GM19351 (cell line): ENCODE measurements around the gene AHCTF1.
"Not testable (repeated sequence)": the region's sequence is repeated elsewhere in the genome, so short reads cannot be mapped to it uniquely, and the experiment has no call there.

ENCODE experiments used
- ATAC-seq: cut with Tn5 transposase; IDR thresholded peaks from one replicate; pipeline ENCODE4 v1.9.1; 2021; ENCODE audit warnings: mild to moderate bottlenecking, moderate library complexity; ENCODE audit not compliant: unreplicated experiment

Gene AHCTF1

GRCh38 chr1:246923900-246924299, 7.8 kb downstream of the AHCTF1 start:
- ATAC-seq = peak; percentile 65

DNA sequence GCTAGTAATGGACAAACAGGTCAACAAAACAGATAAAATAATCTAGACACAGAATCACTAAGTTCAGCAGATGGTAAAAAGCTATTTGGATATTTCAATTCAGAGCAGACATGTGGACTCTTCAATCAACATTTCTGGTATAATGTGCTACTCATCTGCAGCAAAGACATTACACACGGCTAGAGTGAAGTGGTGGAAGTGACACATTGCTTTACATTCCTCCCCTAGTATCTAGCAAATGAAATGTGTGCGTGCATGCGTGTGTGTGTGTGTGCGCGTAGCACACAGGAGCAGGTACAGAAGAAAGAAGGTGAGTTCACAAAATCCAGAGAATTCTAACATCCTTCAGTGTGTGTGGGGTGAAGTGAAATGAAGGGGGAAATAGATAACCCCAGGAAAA, 8.3 kb downstream of the AHCTF1 start:
- ATAC-seq = peak; percentile 10

DNA sequence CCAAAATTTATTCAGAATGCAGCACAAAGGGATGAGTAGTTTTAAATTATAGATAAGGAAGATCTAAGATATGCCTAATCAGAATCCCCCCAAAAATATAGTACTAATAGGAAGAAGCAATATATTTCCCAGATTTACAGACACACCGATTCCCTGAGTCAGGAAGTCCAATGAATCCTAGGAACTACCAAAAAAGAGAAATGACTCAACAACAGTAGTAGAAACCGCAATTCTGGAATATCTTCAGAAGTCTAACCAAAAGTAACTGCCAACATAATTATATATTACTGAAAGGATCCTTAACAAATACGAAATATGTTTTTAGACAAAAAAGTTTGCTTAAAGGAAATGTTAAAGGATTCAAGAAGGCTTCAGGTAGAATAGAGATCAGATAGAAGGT, 10.3 kb downstream of the AHCTF1 start:
- no peak for ATAC-seq

DNA sequence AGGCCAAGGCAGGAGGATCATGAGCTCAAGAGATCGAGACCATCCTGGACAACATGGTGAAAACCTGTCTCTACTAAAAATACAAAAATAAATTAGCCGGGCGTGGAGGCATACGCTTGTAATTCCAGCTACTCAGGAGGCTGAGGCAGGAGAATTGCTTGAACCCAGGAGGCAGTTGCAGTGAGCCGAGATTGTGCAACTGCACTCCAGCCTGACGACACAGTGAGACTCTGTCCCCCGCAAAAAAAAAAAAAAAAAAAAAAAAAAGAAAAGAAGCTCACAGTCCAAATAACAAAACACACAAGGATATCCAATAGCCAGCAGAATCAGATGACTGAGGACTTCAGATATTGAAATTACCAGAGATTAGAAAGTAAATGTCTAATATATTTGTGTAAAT, 11.8 kb downstream of the AHCTF1 start:
- ATAC-seq = no peak

GRCh38 chr1:246916026-246916923, 15.5 kb downstream of the AHCTF1 start:
- ATAC-seq = not testable (repeated sequence)

DNA sequence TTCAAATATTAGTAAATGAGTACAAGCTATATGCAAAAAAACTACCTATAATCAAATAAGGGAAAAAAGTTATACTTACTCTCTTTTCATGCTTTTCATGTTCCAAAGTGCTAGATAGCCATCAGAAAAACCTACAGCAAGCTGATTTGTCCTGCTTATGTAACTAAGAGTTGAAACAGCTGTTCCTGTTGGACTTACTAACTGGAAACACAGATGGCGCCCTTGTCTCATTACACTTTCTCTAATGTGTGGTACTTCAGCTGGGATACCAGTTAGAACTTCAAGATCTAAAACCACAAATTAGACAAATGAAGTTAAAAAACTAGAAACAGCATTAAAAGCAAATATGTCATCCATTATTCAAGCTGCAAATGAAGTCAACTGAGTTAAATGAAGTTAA, 24.3 kb downstream of the AHCTF1 start:
- ATAC-seq = peak; percentile 66

DNA sequence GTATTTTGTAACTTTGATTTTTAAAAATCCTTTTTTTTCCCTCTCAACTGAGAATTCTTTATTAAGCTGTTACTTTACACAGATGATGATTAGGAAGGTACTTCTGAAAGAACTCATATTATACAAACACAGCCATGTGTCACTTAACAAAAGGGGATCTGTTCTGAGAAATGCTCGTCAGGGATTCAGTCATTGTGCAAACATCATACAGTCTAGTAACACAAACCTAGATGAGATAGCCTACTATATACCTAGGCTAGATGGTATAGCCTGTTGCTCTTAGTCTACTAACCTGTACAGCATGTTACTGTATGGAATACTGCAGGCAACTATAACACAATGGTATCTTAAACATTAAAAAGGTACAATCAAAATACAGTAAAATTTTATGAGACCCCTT, 24.9 kb downstream of the AHCTF1 start:
- ATAC-seq = no peak

DNA sequence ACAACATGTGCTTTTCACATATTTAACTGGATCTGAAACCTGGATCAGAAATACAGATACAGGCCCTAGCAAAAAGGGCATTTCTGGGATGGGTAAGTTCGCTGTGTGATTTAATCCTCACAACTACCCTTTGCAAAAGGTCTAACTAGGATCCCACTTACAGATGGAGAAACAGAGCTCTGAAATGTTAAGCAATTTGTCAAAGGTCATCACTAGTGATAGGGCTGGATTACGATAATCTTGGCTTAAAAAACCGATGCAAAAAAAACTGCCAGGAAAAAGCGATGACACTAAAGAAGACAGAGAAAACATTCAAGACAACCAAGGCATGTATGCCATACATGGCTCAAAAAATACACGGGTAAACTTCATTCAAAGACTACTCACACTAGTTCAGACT, 29.9 kb downstream of the AHCTF1 start:
- no peak for ATAC-seq

DNA sequence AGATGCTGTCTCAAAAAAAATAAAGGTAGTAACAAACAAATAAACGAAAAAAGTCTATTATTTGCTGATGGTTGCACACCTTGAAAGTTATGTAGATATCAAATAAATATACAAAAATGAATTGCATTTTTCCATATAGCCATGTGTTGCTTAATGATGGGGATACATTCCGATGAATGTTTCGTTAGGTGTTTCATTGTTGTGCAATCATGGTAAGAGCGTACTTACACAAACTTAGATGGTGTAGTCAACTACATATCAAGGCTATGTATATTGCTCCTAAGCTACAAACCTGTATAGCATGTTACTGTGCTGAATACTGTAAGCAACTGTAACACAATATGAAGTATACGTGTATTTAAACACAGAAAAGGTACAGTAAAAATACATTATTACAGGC, 34.4 kb downstream of the AHCTF1 start:
- ATAC-seq = no peak

- ATAC-seq = peak; percentile 78
These were observed 38.4 kb downstream of the AHCTF1 start for GRCh38 chr1:246893191-246893939.

- ATAC-seq = no peak
These were observed 40.6 kb downstream of the AHCTF1 start for GRCh38 chr1:246891105-246891504.

DNA sequence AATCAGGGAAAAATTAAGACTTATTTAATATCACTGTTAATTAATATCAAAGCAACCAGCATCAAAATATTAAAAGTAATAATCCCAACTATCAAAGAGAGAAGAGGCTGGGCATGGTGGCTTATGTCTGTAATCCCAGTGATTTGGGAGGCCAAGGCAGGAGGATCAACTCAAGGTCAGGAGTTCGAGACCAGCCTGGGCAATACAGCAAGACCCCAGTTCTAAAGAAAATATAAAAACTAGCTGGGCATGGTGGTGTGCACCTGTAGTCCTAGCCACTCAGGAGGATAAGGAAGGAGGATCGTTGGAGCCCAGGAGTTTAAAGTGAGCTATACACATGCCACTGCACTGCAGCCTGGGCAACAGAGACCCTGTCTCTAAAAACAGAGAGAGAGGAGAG, 43.2 kb downstream of the AHCTF1 start:
- no peak for ATAC-seq

DNA sequence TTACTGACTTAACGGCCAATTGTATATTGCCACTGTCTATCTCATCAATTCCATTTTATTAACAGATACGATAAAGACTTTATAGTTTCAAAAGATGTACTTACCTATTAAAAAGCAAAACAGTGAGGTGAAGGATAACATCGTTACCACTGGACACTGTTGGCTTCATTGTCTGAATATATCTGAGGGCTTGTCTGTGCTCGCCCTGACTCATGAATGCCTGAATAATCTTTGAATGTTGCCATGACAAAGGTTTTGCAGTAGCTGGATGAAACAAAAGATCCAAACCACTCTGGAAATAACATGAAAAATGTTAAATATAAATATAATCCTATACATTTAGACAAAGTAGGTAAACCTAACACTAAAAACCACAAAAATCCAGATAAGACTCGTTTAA, 46.4 kb downstream of the AHCTF1 start:
- not testable (repeated sequence) for ATAC-seq

- ATAC-seq = no peak
These were observed 53.2 kb downstream of the AHCTF1 start for GRCh38 chr1:246878551-246878950.

DNA sequence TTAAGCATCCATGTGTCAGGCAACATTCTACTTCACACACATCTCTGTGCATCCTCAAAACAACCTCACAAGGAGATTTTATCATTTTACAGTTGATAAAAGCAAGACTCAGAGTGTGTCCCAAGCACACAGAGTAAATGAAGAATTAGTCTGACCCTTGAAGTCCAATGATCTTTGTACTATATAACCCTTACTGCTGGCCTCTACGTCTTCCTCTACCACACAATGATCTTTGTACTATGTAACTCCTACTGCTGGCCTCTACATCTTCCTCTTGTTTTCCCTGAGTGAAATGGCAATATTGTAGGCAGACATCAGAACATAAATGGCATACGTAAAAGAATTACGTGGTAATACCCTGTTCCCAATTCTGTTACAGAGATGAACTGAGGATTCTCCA, 55.3 kb downstream of the AHCTF1 start:
- no peak for ATAC-seq

DNA sequence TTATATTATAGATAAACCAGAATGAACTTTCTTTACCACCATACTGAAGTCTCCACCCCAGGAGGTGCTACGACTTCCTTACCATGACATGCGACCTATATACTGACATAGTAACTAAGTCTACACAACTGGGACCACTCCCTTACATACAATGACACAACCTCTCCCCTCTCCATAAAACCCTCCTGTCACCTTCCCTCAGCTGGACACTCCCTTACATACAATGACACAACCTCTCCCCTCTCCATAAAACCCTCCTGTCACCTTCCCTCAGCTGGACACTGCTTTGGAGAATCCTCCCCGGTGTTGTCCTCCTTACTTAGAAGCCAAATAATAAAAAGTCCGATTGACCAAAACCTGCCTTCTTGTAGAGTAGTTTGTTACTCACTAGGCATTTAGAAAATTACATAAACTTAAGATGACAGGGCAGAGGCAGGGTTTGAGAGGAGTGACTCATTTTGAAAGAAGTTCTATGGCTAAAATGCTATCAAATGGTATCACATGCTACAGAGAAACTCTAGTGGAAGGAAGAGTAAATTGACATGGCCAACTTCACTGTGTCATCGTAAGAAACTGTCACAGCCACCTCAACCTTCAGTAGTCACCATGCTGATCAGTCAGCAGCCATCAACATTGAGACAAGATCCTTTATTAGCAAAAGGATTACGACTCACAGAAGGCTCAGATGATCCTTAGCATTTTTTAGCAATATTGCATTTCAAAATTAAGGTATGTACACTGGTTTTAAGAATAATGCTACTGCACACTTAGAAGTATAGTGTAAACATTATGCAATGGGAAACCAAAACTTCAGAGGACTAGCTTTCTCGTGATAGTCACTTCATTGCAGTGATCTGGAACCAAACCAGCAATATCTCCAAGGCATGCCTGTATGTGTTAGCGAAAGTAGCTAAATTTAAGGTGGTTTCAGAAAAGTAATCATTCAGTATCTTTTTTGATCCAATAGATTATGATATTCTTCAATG, 56.4 kb downstream of the AHCTF1 start:
- peak; percentile 92 for ATAC-seq

DNA sequence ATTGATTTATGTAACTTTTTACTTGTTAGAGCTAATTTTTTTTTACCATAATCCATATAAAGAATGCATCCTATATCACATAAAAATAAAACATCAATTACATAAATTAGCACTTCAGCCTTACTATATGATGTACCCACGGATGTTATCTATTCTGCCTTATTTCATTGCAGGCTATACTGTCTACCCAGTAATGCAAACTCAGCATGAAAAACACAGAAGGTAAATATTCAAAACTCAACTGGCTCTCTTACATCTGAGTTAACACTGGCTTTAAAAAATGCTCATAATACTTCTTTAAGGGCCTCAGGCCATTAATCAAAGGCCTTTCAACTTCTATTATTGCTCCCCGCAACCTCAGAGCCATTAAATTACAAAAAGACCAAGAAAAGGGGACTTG, 65.8 kb downstream of the AHCTF1 start:
- no peak for ATAC-seq

DNA sequence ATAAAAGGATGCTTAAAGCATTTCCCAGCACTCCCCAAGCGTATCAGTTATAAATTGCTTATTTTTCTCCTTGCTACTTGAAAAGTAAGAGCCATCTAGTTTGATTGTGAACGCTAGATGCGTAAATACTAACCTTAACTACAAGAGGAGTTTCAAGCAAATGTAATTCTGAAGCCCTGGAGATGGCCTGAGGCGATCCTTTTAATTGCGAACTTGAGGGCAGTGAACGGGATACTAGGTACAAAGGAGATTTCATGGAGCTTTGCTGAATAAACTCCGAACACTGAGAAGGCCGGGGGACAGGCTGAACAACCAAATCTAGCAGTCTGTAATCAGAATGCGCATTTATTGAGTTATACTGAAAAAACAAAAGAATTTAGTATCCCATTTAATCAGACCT, 68.0 kb downstream of the AHCTF1 start:
- not testable (repeated sequence) for ATAC-seq

- ATAC-seq = no peak
These were observed 71.3 kb downstream of the AHCTF1 start for GRCh38 chr1:246860401-246860800.

DNA sequence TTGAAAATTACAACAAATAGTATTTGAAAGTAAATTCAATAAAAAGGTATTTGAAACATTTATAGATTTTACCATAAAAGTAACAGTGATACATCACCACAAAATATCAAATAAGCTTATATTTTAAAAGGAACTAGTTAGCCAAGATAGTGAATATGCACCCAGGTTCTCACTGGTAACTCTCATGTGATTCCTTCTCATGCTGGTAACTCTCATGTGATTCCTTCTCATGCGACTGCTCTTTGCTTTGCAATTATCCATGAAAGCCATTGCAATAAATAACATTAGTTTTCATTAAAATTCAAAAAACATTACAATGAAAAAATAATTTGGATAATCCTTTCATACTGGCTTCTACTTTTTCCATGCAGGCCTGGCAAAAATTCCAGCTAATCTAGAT, 75.4 kb downstream of the AHCTF1 start:
- no peak for ATAC-seq

DNA sequence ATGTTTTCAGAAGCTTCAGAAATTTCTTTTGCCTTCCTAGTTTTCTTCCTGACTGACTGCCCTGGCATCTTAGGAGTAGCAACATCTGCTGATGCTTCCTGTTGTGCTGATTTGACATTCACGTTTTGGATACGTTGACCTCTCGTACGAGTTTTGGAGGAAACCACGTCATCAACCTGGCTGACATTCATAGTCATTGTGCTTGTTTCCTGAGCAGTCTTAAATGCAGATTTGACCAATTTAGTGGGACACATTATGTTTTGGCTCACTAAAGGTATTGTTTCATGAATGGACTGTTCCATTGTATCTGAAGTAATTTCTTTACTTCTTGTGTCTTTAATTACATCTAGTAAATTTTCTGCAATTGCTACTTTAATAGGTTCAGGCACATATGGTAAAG, 81.1 kb downstream of the AHCTF1 start:
- not testable (repeated sequence) for ATAC-seq
